Diencephalon (tissue), 1 donor: ENCODE measurements around the gene ATPAF1. TPM values are rescaled to one million over a fixed set of nuclear protein-coding genes. Genes with fewer than 3 reads are reported as not detected.

Experiments used
- total RNA-seq: library from RNA; depleted of rRNA; stranded (reverse); fragments of >200 nt; gene quantifications from one replicate; pipeline ENCODE4 v1.2.3, GENCODE V29; 2014

The ATPAF1 gene, protein sequence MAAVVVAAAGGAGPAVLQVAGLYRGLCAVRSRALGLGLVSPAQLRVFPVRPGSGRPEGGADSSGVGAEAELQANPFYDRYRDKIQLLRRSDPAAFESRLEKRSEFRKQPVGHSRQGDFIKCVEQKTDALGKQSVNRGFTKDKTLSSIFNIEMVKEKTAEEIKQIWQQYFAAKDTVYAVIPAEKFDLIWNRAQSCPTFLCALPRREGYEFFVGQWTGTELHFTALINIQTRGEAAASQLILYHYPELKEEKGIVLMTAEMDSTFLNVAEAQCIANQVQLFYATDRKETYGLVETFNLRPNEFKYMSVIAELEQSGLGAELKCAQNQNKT
- total RNA-seq = 39.4 TPM

DNA sequence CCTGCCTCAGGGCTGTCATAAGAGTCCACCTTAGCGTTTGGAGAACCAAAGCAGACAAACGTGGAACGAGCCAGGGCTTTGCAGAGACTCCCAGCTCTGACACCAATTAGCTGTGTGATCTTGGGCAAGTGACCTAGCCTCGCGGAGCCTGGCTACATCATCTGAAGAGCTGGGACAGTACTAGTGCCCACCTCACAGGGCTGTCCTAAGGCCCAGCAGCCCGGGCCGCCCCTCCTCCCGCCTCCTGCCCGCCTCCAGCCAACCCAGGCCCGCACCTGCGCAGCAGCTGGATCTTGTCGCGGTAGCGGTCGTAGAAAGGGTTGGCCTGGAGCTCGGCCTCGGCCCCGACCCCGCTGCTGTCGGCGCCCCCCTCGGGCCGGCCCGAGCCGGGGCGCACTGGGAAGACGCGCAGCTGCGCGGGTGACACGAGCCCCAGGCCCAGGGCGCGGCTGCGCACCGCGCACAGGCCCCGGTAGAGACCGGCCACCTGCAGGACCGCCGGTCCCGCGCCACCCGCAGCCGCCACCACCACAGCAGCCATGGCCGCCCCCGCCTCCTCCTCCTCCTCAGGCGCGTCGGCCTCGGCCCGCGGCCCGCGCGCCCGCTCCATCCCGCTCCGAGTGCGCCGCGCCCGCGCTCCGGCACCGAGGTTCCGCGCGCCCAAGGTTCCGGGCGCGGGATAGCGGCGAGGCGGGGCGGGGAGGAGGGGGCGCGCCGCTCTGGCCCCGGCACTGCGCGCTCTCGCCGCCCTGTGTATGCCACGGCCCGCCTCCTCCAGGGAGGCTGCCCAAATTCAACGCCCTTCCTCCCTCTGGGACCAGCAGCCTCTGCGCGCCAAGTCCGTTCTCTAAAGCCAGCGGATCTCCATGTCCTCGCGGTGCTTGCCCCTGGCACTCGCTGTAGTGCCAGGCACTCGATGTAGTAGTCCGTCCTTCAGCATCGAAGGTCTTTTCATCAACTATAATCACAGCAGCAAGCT is at the start of gene ATPAF1:
Gene ATPAF1, minus strand, starts transcription at position 583 of the 979 bp plus-strand sequence. Its CDS starts 42 bp downstream, at position 541.

DNA sequence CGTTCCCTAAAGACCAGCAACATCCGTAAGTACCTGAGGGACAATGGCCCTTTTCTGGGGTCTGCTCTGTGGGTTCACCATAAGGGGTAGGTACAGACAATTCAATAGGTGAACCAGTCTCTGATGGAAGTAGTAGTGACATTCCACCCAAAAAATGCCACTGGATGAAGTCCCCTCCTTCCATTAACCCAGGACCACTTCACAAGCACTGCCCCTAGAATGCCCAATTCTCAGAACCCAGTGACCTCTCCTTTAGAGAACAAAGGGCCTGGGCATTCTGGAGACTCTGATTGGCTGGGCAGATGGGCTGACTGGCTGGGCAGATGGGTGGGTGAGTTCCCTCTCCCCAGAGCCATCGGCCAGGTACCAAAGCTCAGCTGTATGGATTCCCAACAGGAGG is 3.4 kb upstream of the ATPAF1 start, which contains the start of gene TEX38:
Gene TEX38, plus strand, starts transcription at position 301 of the 400 bp plus-strand sequence. Its CDS starts 81 bp downstream, at position 382.

DNA sequence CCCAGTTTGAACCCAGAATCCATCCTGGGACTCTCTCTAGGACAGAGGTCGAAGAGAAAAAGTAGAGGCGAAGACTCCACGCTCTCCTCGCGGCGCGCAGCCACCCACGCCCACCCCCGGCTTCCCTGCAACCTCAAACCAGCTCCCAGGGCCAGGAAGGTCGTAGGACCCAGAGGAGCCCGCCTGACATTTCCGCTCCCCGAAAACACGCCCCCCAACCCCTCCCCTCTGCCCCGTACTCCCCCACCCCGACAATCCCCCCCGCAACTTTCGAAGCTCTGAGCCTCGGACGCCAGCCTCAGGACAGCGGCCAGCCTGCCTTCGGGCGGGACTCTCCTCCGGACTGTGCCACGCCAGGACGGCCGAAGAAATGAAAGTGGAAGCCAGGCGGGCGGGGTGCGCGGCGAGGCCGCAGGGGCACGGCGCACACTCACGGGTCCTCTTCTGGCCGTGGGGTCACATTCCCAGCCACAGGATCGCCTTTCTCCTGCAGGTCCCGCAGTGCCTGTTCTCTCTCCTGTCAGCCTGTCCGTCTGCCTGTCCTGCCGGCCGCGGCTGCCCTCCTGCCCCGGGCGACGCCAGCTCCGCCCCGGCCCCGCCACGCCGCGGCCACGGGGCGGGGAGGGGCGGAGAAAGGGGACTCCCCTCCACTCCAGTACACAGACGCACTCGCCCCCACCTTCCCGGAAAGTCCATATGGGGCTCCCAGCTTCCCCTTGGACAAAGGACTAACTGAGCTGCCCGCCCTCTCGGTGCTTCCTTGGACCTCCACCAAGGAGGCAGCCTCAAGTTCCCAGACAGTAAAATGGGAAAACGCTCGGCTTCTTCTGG is 51.7 kb downstream of the ATPAF1 start, which contains the start of gene MOB3C:
Gene MOB3C, minus strand, starts transcription at position 535 of the 831 bp plus-strand sequence. CDS start 3,490 bp downstream, outside the sequence.

DNA sequence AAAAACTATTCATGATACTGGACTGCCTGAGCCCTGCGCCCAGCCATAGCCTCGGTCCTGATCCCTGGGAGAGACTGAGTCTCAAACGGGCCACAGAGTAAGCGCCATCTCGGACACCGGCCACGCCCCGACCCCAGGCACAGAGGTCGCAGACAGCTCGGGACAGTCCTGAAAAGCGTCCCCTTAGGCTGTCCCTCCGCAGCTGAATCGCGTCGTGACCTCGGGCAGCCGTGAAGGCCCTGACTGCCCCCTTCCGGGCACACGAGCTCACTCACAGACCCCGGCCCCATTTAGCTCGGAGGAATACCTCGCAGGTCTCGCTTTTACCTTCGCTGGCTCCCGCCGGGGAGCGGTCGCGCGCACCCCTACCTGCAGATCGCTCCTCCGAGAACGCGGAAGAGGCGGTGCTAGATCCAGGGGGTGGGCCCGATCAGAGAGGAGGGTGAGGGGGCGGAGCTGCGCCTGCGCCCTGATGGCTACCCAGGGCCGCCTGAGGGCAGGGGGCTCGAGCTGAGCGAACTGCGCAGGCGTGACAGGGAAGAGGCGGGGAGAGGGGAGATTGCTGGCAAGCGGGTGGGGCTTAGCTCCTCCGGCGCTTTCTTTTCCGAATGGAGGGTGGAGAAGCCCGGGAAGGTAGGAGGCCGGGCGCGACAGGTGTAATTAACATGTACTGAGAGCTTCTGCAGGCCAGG is 64.2 kb downstream of the ATPAF1 start, which contains the start of gene MKNK1:
Gene MKNK1, minus strand, starts transcription at position 411 of the 692 bp plus-strand sequence. CDS start 20,941 bp downstream, outside the sequence.

Other genes with a start within 250 kb of the ATPAF1 start
- 1.8 TPM for gene DMBX1, start 178.5 kb downstream of the ATPAF1 start, total RNA-seq
- gene KNCN, start 116.7 kb downstream of the ATPAF1 start, total RNA-seq = 0.69 TPM
- 13.4 TPM for gene MKNK1, start 64.1 kb downstream of the ATPAF1 start, total RNA-seq
- 4.2 TPM for gene MOB3C, start 51.6 kb downstream of the ATPAF1 start, total RNA-seq
- gene TEX38, start 3.5 kb upstream of the ATPAF1 start, total RNA-seq = not detected
- 25.8 TPM for gene EFCAB14, start 50.8 kb upstream of the ATPAF1 start, total RNA-seq
- gene CYP4B1, start 130.7 kb upstream of the ATPAF1 start, total RNA-seq = not detected